A549 (cell line): ENCODE results near the gene PDXK.

Experiments used
- CTCF ChIP-seq: fragments of >200 bp; sonication (Bioruptor Twin); formaldehyde crosslinking; IDR thresholded peaks from 3 replicates; pipeline ENCODE4 v1.5.1; 2016
- EP300 ChIP-seq, 2 experiments: fragments of >200 bp; sonication (Bioruptor Twin); formaldehyde crosslinking; IDR thresholded peaks; 2 replicates in 1 of 2; 3 replicates in 1 of 2; pipeline ENCODE4 v1.6.1; 2016 to 2017
- HDAC2 ChIP-seq: fragments of 200-600 bp; sonication (generic); IDR thresholded peaks from 2 replicates; pipeline ENCODE4 v1.6.1; 2016
- MAFK ChIP-seq: fragments of 450-650 bp; IDR thresholded peaks from 2 replicates; pipeline ENCODE4 v1.6.1; 2014; ENCODE audit not compliant: partially characterized antibody
- MAX ChIP-seq: IDR thresholded peaks from 2 replicates; pipeline ENCODE4 v1.6.1; 2012
- NPAS2 ChIP-seq: fragments of 250-450 bp; sonication (Bioruptor Pico); IDR thresholded peaks from 2 replicates; pipeline ENCODE4 v1.8.0; 2022; ENCODE audit warnings: mild to moderate bottlenecking, moderate library complexity, borderline replicate concordance
- NR3C1 ChIP-seq: fragments of >200 bp; sonication (Bioruptor Twin); formaldehyde crosslinking; IDR thresholded peaks from 3 replicates; pipeline ENCODE4 v1.6.1; 2017
- POLR2A ChIP-seq: IDR thresholded peaks from 2 replicates; pipeline ENCODE4 v1.6.1; 2012; ENCODE audit warnings: mild to moderate bottlenecking, low read length
- REST ChIP-seq: fragments of 200-600 bp; sonication (generic); IDR thresholded peaks from 2 replicates; pipeline ENCODE4 v1.6.1; 2016; ENCODE audit warnings: antibody characterized with exemption, mild to moderate bottlenecking, moderate library complexity
- SMC3 ChIP-seq: fragments of >200 bp; sonication (Bioruptor Twin); formaldehyde crosslinking; IDR thresholded peaks from 3 replicates; pipeline ENCODE4 v1.6.1; 2018; ENCODE audit warnings: inconsistent platforms

DNA sequence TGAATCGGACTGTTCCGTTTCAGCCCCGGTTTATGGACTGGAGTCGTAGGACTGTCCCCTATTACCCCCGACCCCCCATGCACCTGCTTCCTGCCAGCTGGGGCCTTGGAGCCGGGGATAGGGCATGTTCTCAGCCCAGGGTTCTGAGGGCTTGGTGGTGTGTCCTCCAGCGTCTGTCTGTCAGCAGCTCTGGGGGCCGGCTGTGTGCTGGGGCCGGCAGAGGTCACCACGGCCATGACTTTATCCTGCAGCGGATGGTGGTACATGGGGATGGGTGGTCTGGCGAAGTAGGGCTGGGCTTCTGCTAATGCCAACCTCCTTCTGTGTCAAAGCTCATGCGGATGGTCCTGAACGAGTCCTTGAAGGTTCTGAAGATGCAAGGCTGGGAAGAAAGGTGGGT, 75.9 kb downstream of the PDXK start:
- TF ChIP-seq POLR2A: no peak
- TF ChIP-seq CTCF: no peak
- TF ChIP-seq MAX: no peak
- no peak for TF ChIP-seq NPAS2 (CRISPR knock-in tag)
- no peak for TF ChIP-seq EP300 (IDR thresholded peaks at IDR 0.05)
- TF ChIP-seq REST: no peak
- no peak for TF ChIP-seq SMC3
- no peak for TF ChIP-seq HDAC2
- no peak for TF ChIP-seq NR3C1
- no peak for TF ChIP-seq MAFK
